Measurements from ENCODE around the gene ATP2C2. TPM values are rescaled to one million over a fixed set of nuclear protein-coding genes. Genes with fewer than 3 reads are reported as not detected.

The ATP2C2 gene
- total RNA-seq, 1 experiment from 2014 or later: 20.3 TPM

DNA sequence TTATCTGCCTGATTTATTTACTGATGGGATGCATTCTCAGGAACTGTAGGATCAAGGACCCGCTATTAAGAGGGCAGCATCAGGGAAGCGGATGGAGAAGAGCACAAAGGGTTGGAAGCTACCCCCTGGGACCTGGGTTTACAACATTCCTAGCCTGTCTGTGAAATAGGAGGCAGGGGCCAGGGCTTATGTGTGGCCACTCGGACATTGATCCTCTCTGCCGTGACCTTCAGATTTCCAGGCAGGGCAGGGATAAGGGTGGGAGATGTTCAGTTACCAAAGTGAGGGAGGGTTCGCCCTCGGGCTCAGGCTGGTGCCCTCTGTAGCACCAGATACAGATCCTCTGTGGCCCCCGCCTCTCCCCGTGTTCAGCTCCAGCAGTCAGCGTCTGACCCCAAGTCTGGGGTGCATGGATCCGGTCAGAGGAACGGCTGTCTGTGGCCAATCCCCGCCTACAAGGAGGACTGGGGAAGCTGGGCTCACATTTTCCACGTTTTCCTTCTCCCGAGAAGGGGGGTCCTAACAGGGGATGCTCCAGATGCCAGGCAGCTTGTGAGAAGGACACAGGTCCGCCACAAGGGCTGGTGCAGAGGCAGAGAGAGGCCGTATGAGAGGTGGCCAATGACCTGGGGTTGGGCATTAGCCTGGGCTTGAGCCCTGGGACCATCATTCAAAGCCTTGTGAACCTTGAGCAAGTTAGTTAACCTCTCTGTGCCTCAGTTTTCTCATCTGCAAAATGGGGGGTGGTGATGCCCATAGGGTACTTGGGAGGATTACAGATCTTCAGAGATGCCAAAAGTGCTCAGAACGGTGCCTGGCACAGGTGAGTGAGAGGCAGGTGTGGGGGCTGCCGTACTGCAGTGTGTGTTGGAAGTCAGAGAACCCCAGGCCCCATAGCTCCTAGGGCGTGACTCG lies 48.3 kb downstream of the ATP2C2 start:
- Histone ChIP-seq H3K4me2 (ENCODE audit: low read length) (no peak overlapping the region), H2AFZ (ENCODE audit: low read depth, low read length, poor library complexity, severe bottlenecking) (no peak overlapping the region), H3K9me2 (ENCODE audit: insufficient read depth) (no peaks in the 10 kb centered on the region), H3K27me3 (ENCODE audit: insufficient read depth, low read length) (no peaks in the 10 kb centered on the region), H3K27ac (ENCODE audit: low read depth, low read length) (no peak overlapping the region), H3K79me2 (ENCODE audit: insufficient read depth, low read length) (no peaks in the 10 kb centered on the region), H3K9me3 (ENCODE audit: control insufficient read depth in 1 of 2, insufficient read depth in 1 of 2, low read depth in 1 of 2, low read length in 2 of 2) (no peaks in the 10 kb centered on the region), H3K4me1 (ENCODE audit: control insufficient read depth in 1 of 2, insufficient read depth in 2 of 2, low read length in 2 of 2) (no peaks in the 10 kb centered on the region), H3K36me3 (ENCODE audit: control insufficient read depth in 1 of 2, insufficient read depth in 2 of 2, low read length in 2 of 2) (no peaks in the 10 kb centered on the region), H3K9ac (ENCODE audit: low read length) (no peak overlapping the region), H4K20me1 (ENCODE audit: insufficient read depth) (no peaks in the 10 kb centered on the region), H3K4me3 (replicated peaks in 1 of 2; ENCODE audit: low read depth in 1 of 2, low read length in 2 of 2) (no peak overlapping the region)
- POLR2A ChIA-PET: no interaction called here
- TF ChIP-seq, protein P1, sequence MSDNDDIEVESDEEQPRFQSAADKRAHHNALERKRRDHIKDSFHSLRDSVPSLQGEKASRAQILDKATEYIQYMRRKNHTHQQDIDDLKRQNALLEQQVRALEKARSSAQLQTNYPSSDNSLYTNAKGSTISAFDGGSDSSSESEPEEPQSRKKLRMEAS (IDR thresholded peaks at IDR 0.05): no peak
- TF ChIP-seq, protein P2, sequence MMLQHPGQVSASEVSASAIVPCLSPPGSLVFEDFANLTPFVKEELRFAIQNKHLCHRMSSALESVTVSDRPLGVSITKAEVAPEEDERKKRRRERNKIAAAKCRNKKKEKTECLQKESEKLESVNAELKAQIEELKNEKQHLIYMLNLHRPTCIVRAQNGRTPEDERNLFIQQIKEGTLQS (IDR thresholded peaks at IDR 0.05): no peak
- no peak for TF ChIP-seq TCF7L2 (IDR thresholded peaks at IDR 0.05; ENCODE audit: borderline replicate concordance, extremely low read depth, insufficient read depth, insufficient read length)
- no peak for TF ChIP-seq EZH2phosphoT487 (IDR thresholded peaks at IDR 0.05; ENCODE audit: borderline replicate concordance)
- no peak for TF ChIP-seq SRF (IDR thresholded peaks at IDR 0.05; ENCODE audit: low read depth)
- no peak for TF ChIP-seq FOSL1 (IDR thresholded peaks at IDR 0.05; ENCODE audit: low read depth)
- TF ChIP-seq SP1 (IDR thresholded peaks at IDR 0.05; ENCODE audit: low read depth): no peak
- TF ChIP-seq POLR2AphosphoS5 (IDR thresholded peaks at IDR 0.05; ENCODE audit: low read depth, low read length): no peak
- no peak for TF ChIP-seq JUND (IDR thresholded peaks at IDR 0.05)
- no peak for TF ChIP-seq ELF1 (IDR thresholded peaks at IDR 0.05; ENCODE audit: borderline replicate concordance, low read depth)
- no peak for TF ChIP-seq EZH2 (IDR thresholded peaks at IDR 0.05)
- no peak for DNase-seq (ENCODE audit: low read depth, low spot score)
- no TSS peak for BruUV-seq (replicated peaks)
- ATAC-seq: no peak
- RAD21 ChIA-PET (ENCODE audit: low non-redundant PET in 1 of 2, low total read pairs in 2 of 2, uncharacterized antibody in 2 of 2, unreplicated experiment in 2 of 2): no interaction called here
- CTCF ChIA-PET: interaction anchor here (1.1 kb wide), 1 partner anchor 18 kb away, joined by 3 read pairs; no protein-coding TSS in a partner anchor
- intact Hi-C loops (cut with micrococcal nuclease): no loop called here

Data from HCT116 (cell line).